Muscle layer of duodenum (tissue), 2 donors: Measurements from ENCODE around the gene IL1RL2.

ENCODE experiments used
- H3K27ac ChIP-seq: one replicate; pipeline ENCODE4 v1.7.0; 2013; ENCODE audit warnings: mild to moderate bottlenecking, low read length
- H3K27me3 ChIP-seq: one replicate; pipeline ENCODE4 v1.7.0; 2013; ENCODE audit warnings: low read depth, mild to moderate bottlenecking, control low read depth, low read length
- H3K36me3 ChIP-seq, 2 donors: one replicate each; pipeline ENCODE4 v1.7.0; 2013; ENCODE audit warnings: low read length in 2 of 2, control low read depth in 1 of 2, mild to moderate bottlenecking in 1 of 2; ENCODE audit not compliant: insufficient read depth in 2 of 2, control insufficient read depth in 1 of 2
- H3K4me1 ChIP-seq, 2 donors: one replicate each; pipeline ENCODE4 v1.7.0; 2013; ENCODE audit warnings: low read length in 2 of 2, mild to moderate bottlenecking in 2 of 2, control low read depth in 1 of 2, moderate library complexity in 1 of 2; ENCODE audit not compliant: insufficient read depth in 2 of 2, control insufficient read depth in 1 of 2
- H3K4me3 ChIP-seq, 2 donors: one replicate each; pipeline ENCODE4 v1.7.0; 2013; ENCODE audit warnings: low read length in 2 of 2, low read depth in 1 of 2, mild to moderate bottlenecking in 1 of 2
- H3K9me3 ChIP-seq, 2 donors: one replicate each; pipeline ENCODE4 v1.7.0; 2013; ENCODE audit warnings: low read length in 2 of 2, control low read depth in 1 of 2, mild to moderate bottlenecking in 1 of 2; ENCODE audit not compliant: control insufficient read depth in 1 of 2
- donor health status: healthy.

IL1RL2 gene

GRCh38 chr2:102166189-102166845 lies 20.5 kb upstream of the IL1RL2 start:
- H3K9me3 ChIP-seq: no peaks in the 10 kb centered on the region
- H3K27me3 ChIP-seq: no peaks in the 10 kb centered on the region
- H3K36me3 ChIP-seq: no peaks in the 10 kb centered on the region
- H3K27ac ChIP-seq: no peak overlapping the region
- peaks cover 0 to 6% of the 10 kb centered on the region in 2 donors for H3K4me1 ChIP-seq
- H3K4me3 ChIP-seq: no peak overlapping the region

GRCh38 chr2:102168026-102168771 lies 18.6 kb upstream of the IL1RL2 start:
- Histone ChIP-seq H3K27ac (no peak overlapping the region), H3K27me3 (no peaks in the 10 kb centered on the region), H3K36me3 (peaks cover 13 to 16% of the 10 kb centered on the region in 2 donors), H3K4me1 (peaks cover 0 to 6% of the 10 kb centered on the region in 2 donors), H3K9me3 (no peaks in the 10 kb centered on the region), H3K4me3 (no peak overlapping the region)

DNA sequence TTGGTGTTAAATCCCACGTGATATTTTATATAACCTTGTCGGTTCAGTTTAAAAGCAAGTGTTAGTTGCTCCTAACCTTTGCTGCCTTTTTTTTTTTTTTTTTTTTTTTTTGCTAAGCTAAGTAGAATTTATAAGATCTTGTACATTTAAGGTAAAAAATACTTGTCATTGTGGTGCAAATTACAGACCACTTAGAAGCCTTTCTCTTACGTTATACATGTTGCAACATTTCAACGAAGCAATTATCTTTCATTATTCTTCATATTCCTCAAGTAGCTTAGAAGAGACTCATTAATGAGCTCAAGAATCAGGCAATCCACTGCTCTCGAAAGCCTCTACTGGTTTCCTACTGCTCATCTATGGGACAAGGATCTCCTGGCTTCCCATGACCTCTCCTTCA lies 14.9 kb upstream of the IL1RL2 start:
- H3K27ac ChIP-seq: no peak overlapping the region
- no peak overlapping the region for H3K4me3 ChIP-seq
- no peaks in the 10 kb centered on the region for H3K9me3 ChIP-seq
- H3K36me3 ChIP-seq: peaks cover 21 to 39% of the 10 kb centered on the region in 2 donors
- H3K27me3 ChIP-seq: no peaks in the 10 kb centered on the region
- H3K4me1 ChIP-seq: no peaks in the 10 kb centered on the region

DNA sequence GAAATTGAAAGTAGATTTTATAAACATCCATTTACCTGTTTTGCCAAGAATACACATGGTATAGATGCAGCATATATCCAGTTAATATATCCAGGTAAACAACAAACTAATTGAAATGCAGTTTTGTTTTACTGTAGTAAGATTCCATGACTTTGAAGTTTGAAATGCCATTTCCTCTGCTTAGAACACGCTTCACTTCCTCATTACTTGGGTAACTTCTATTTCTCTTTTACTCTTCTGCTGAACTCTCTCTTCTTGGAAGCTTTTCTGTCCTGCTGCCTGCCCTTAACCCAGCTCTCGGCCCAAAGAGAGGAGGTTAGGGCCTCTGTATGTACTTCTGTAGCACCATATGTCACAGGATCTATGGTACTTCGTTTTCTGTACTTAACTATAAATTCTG lies 14.1 kb upstream of the IL1RL2 start:
- Histone ChIP-seq H3K4me3 (no peak overlapping the region), H3K27ac (no peak overlapping the region), H3K36me3 (peaks cover 29 to 44% of the 10 kb centered on the region in 2 donors)

DNA sequence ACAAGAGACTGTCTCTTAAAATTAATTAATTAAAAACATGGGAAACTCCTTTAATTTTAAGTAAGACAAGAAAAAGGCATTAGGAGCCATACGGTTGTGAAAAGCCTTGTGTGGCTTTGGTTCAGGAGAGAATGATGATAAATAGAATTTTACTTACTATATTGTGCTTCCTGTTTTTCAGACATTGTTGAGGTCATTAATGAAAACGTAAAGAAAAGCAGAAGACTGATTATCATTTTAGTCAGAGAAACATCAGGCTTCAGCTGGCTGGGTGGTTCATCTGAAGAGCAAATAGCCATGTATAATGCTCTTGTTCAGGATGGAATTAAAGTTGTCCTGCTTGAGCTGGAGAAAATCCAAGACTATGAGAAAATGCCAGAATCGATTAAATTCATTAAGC lies 10.7 kb upstream of the IL1RL2 start:
- H3K9me3 ChIP-seq: no peaks in the 10 kb centered on the region
- H3K27ac ChIP-seq: no peak overlapping the region
- H3K4me3 ChIP-seq: no peak overlapping the region
- H3K36me3 ChIP-seq: peaks cover 31 to 44% of the 10 kb centered on the region in 2 donors
- H3K4me1 ChIP-seq: no peaks in the 10 kb centered on the region
- no peaks in the 10 kb centered on the region for H3K27me3 ChIP-seq

More for the DNA sequence above, 14.1 kb upstream of the IL1RL2 start:
- Histone ChIP-seq H3K27me3 (no peaks in the 10 kb centered on the region), H3K4me1 (no peaks in the 10 kb centered on the region), H3K9me3 (no peaks in the 10 kb centered on the region)

DNA sequence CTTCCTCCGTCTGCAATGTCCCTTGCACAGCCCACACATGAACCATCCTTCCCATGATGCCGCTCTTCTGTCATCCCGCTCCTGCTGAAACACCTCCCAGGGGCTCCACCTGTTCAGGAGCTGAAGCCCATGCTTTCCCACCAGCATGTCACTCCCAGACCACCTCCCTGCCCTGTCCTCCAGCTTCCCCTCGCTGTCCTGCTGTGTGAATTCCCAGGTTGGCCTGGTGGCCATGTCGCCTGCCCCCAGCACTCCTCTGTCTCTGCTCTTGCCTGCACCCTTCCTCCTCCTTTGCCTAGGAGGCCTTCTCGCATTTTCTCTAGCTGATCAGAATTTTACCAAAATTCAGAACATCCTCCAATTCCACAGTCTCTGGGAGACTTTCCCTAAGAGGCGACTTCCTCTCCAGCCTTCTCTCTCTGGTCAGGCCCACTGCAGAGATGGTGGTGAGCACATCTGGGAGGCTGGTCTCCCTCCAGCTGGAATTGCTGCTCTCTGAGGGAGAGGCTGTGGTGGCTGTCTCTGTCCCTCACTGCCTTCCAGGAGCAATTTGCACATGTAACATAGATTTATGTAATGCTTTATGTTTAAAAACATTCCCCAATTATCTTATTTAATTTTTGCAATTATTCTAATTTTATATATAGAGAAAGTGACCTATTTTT lies 8.9 kb upstream of the IL1RL2 start:
- H3K36me3 ChIP-seq: peaks cover 21 to 30% of the 10 kb centered on the region in 2 donors
- H3K4me3 ChIP-seq: no peak overlapping the region
- H3K27ac ChIP-seq: no peak overlapping the region
- H3K4me1 ChIP-seq: no peaks in the 10 kb centered on the region
- no peaks in the 10 kb centered on the region for H3K27me3 ChIP-seq
- no peaks in the 10 kb centered on the region for H3K9me3 ChIP-seq

DNA sequence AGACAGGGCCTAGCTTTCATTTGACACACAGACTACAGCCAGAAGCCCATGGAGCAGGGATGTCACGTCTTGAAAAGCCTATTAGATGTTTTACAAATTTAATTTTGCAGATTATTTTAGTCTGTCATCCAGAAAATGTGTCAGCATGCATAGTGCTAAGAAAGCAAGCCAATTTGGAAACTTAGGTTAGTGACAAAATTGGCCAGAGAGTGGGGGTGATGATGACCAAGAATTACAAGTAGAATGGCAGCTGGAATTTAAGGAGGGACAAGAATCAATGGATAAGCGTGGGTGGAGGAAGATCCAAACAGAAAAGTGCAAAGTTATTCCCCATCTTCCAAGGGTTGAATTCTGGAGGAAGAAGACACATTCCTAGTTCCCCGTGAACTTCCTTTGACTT lies 7.8 kb upstream of the IL1RL2 start:
- Histone ChIP-seq H3K9me3 (no peaks in the 10 kb centered on the region), H3K36me3 (peaks cover 19 to 23% of the 10 kb centered on the region in 2 donors), H3K27me3 (no peaks in the 10 kb centered on the region), H3K4me1 (no peaks in the 10 kb centered on the region), H3K27ac (no peak overlapping the region), H3K4me3 (no peak overlapping the region)

DNA sequence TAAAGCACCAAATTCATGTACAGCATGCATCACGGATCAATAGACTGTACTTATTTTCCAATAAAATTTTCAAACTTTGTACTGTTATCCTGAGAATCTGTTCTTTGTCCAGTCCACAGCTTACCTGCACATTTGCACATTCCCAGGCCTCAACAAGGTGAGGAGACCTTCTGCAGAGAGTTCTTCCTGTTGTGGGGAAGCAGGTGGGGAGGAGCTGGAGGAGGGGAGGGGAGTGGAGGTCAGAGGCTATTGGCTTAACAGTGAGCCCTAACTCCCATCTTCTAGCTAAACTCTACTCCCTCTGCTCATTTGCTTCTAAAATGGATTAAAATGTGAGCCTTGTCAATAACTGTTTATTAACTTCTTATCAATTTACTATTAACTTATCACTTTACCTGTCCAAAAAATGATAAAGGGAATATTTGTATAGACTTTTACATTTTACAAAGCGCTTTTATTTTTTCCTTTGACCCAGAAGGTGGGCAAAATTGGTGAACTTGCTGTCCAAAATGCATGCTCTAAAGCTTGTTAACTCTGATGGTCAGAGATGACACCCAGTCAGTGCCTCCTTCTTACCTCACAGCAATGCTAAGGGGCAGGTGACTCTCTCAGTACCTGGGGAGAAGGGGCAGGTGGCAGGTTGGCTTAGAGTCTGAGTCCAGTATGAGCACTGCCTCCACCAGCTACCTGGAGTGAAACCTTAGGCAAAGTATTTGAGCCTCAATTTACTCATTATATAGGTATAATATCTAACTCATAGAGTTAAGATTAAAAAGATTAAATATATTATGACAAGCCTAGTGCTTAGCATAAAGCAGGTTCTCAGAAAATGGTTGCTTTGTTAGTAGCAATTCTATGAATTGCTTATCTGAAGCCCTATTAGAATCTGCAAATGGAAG lies 6.8 kb upstream of the IL1RL2 start:
- Histone ChIP-seq H3K27me3 (no peaks in the 10 kb centered on the region), H3K27ac (no peak overlapping the region), H3K4me1 (no peaks in the 10 kb centered on the region), H3K4me3 (no peak overlapping the region), H3K9me3 (no peaks in the 10 kb centered on the region), H3K36me3 (peaks cover 18 to 19% of the 10 kb centered on the region in 2 donors)

DNA sequence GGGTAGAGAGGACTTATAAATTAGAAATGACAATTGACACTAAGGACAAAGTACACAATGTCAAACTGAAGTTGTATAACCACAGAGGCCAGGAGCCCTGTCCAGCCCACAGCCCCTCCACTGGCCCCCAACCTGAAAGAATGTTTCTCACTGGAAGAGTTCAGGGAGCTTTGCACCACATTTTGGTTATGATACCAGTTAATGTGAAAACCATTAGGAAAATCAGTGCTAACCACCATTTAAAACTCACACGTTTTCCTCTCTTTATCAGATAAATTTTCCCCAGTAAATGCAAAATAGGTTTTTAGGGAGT lies 6.2 kb upstream of the IL1RL2 start:
- no peaks in the 10 kb centered on the region for H3K27me3 ChIP-seq
- H3K4me1 ChIP-seq: no peaks in the 10 kb centered on the region
- peaks cover 12 to 19% of the 10 kb centered on the region in 2 donors for H3K36me3 ChIP-seq
- no peaks in the 10 kb centered on the region for H3K9me3 ChIP-seq
- no peak overlapping the region for H3K4me3 ChIP-seq
- H3K27ac ChIP-seq: no peak overlapping the region

DNA sequence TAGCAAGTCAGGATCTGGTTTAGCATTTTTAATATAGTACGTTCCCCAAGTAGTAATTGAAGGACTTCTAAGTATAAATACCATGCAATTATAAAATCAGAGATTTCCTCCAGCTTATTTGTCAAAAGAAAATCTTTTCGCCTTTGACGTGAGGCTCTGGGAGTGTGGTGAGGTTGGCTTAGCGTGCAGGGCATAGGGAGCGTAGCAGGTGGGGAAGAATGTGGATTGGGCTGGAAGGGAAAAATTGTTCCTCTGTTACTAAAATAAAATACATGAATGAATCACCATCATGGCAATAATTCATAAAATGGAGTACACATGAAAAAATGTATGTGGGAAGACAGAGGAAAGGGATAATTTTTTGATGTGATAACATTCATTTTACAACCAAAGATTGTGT lies 5.4 kb upstream of the IL1RL2 start:
- no peak overlapping the region for H3K27ac ChIP-seq
- peaks cover 9 to 16% of the 10 kb centered on the region in 2 donors for H3K36me3 ChIP-seq

More for the DNA sequence above, 5.4 kb upstream of the IL1RL2 start:
- no peaks in the 10 kb centered on the region for H3K27me3 ChIP-seq
- H3K9me3 ChIP-seq: no peaks in the 10 kb centered on the region
- no peak overlapping the region for H3K4me3 ChIP-seq
- H3K4me1 ChIP-seq: no peaks in the 10 kb centered on the region
